Measurements from ENCODE around the gene TSPY4. TPM values are rescaled to one million over a fixed set of nuclear protein-coding genes. Genes with fewer than 3 reads are reported as not detected.
"Not testable (repeated sequence)": the region's sequence is repeated elsewhere in the genome, so short reads cannot be mapped to it uniquely, and the experiment has no call there.

Gene TSPY4, protein sequence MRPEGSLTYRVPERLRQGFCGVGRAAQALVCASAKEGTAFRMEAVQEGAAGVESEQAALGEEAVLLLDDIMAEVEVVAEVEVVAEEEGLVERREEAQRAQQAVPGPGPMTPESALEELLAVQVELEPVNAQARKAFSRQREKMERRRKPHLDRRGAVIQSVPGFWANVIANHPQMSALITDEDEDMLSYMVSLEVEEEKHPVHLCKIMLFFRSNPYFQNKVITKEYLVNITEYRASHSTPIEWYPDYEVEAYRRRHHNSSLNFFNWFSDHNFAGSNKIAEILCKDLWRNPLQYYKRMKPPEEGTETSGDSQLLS
- total RNA-seq, result not detected
- long read RNA-seq, result 0 reads

DNA sequence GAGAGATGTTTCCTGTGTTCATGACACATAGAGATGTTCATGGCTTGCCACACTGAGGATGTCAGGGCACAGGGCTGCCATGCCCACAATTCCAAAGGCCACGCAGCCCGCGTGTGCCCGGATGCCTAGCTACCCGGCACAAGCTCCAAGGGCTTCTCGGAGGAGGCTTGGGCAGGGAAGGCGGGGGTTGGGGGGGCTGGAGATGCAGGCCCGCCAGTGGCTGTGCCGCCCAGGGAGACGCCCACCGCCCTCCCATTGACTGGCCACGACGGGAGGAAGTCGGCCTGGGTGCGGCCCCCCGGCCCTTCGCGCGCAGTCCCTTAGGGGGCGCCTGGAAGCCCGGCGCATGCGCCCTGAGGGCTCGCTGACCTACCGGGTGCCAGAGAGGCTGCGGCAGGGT lies at the start of gene TSPY4:
TSS of gene TSPY4 (plus strand) at position 301 of the 400 bp plus-strand sequence. CDS start at position 347, 46 bp downstream.
- not testable (repeated sequence) for DNase-seq (ENCODE audit: low spot score)

DNA sequence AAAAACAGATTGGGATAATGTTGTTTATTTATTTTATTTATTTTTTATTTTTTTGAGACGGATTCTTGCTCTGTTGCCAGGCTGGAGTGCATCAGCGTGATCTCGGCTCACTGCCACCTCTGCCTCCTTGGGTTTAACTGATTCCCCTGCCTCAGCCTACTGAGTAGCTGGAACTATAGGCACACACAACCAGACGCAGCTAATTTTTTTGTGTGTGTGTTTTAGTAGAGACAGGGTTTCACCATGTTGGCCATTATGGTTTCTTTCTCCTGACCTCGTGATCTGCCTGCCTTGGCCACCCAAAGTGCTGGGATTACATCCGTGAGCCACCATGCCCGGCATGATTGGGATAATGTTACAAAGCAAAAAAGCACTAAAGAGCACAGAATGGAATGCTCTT lies 16.3 kb upstream of the TSPY4 start:
- DNase-seq (ENCODE audit: low spot score), result no peak

DNA sequence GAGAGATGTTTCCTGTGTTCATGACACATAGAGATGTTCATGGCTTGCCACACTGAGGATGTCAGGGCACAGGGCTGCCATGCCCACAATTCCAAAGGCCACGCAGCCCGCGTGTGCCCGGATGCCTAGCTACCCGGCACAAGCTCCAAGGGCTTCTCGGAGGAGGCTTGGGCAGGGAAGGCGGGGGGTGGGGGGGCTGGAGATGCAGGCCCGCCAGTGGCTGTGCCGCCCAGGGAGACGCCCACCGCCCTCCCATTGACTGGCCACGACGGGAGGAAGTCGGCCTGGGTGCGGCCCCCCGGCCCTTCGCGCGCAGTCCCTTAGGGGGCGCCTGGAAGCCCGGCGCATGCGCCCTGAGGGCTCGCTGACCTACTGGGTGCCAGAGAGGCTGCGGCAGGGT lies 20.2 kb downstream of the TSPY4 start, which contains the start of gene TSPY8:
TSS of gene TSPY8 (plus strand) at position 301 of the 400 bp plus-strand sequence. CDS start at position 347, 46 bp downstream.
- DNase-seq (ENCODE audit: low spot score), result not testable (repeated sequence)

Other genes starting within 250 kb of the TSPY4 start
- gene TSPY8, start 20.3 kb downstream of the TSPY4 start, total RNA-seq, result not detected
- gene TSPY3, start 61.0 kb downstream of the TSPY4 start, total RNA-seq, result not detected
- not detected for gene TSPY1, start 129.5 kb downstream of the TSPY4 start, total RNA-seq
- gene TSPY9, start 149.8 kb downstream of the TSPY4 start, total RNA-seq, result not detected
- not detected for gene TSPY10, start 190.4 kb downstream of the TSPY4 start, total RNA-seq

Data from mesenteric fat pad (tissue), 1 donor.